Smooth muscle cell of the coronary artery (primary cell): Measurements from ENCODE around the gene CHCHD5. TPM values are rescaled to one million over a fixed set of nuclear protein-coding genes. Genes with fewer than 3 reads are reported as not detected.

ENCODE experiments used
- total RNA-seq: library from RNA; depleted of rRNA; stranded (reverse); fragments of >200 nt; gene quantifications from 2 replicates; pipeline ENCODE4 v1.2.3, GENCODE V29; 2014; ENCODE audit warnings: low replicate concordance

Gene CHCHD5, protein sequence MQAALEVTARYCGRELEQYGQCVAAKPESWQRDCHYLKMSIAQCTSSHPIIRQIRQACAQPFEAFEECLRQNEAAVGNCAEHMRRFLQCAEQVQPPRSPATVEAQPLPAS
- total RNA-seq: 13.2 and 21.2 TPM in 2 replicates

DNA sequence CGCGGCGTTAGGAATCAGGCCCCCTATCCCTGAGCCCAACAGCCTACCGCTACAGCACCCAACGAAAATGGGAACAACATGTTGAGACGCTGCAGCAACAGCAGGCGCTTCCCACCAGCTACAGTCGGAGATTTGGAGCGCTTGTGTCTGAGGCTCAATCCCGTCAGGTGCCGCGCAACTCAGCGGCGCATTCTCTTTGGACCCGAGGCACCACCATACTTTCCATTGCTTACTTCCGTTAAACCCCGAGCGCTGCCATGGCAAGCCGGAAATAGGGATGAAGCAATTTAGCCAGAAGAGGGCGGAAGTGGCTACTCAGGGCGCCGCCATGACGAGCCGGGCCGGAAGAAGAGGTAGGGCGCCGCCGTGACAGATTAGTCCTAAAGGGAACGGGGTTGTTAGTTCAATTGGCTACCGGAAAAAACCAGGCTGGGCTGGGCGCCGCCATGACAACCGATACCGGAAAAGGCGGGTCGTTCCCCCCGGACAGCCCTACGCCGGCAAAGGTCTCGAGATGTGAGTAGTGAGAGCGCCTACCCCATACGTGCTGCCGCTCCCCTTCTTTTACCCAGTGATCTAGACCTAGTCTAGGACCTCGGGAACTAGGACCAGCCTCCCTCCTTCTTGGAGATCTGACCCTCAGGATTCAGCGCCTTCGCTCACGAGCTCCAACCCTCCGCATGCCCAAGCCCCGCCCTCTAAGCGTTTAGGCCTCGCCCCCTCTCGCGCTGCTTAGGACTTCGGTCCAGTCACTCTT is at the start of gene CHCHD5:
CHCHD5 (plus strand) TSS at position 476 of the 757 bp plus-strand sequence; CDS start at position 515, 39 bp downstream.

DNA sequence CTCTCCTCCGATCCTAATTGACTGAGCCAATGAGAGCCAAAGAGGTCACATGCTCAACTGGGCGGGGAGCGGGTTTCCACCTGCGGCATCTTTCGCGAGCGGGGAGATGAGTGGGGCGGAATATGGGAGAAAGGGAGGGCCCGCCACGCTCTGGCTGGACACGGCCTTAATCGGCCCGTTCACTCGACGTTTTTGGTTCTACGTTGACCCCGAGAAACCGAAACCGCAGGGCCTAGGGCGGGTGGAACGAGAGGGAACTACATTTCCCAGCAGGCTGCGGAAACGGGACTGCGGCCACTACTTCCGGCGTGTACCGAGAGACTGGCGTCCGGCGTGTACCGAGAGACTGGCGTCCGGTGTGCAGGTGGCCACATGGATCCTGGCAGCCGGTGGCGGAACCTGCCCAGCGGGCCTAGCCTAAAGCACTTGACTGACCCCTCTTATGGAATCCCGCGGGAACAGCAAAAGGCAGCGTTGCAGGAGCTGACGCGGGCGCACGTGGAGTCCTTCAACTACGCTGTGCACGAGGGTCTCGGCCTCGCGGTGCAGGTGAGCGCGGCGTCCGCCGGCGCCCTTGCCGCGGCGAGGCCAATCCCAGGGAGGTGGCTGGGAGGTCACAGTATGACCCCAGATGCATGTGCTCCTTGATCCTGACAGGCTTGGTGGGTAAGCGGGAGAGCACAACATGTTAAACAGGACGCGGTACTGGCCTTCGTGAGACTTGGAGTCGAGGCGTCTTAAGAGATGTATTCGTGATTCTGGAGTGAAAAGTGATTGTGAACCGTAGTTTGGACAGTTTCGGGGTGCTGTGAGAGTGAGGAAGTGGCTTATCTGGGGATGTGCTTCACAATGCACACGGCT is 42.1 kb upstream of the CHCHD5 start, which contains the start of gene POLR1B:
POLR1B (plus strand) TSS at position 343 of the 861 bp plus-strand sequence; CDS start at position 373, 30 bp downstream.

Other genes starting within 250 kb of the CHCHD5 start
- 4.8 and 20.5 TPM in 2 replicates for gene RGPD8, start 151.0 kb upstream of the CHCHD5 start, total RNA-seq
- gene TTL, start 102.5 kb upstream of the CHCHD5 start, total RNA-seq: 26.8 and 28.0 TPM in 2 replicates
- 11.9 and 13.5 TPM in 2 replicates for gene POLR1B, start 42.1 kb upstream of the CHCHD5 start, total RNA-seq
- gene SLC20A1, start 61.3 kb downstream of the CHCHD5 start, total RNA-seq: 27.4 and 82.2 TPM in 2 replicates
- not detected in 2 replicates for gene NT5DC4, start 136.4 kb downstream of the CHCHD5 start, total RNA-seq
- gene CKAP2L, start 180.0 kb downstream of the CHCHD5 start, total RNA-seq: 0.94 and 2.1 TPM in 2 replicates
- 4.1 TPM in 1 of 2 replicates, not detected in the other for gene IL1A, start 199.9 kb downstream of the CHCHD5 start, total RNA-seq